ENCODE measurements around the gene DOCK9. TPM values are rescaled to one million over a fixed set of nuclear protein-coding genes. Genes with fewer than 3 reads are reported as not detected.

Gene DOCK9
- total RNA-seq, 1 experiment from 2014 or later, result 6.7 TPM

DNA sequence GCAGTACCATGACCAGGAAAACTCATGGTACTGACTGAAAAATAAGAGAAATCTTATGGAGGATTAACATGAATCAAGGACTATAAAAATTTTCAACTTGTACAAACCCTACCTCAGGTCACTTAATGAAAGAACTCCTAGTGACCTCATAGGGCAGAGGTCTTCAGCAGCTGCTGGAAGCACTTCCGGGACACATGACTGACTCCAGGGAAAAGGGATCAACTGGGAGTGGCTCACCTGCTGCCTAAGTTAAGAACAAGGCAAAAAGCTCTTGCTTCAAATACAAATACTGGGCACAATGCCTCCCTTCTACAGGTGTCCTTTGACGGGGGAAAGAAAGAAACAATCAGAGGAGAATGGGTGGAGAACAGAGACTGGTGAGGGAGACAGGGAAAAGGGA is 18.6 kb downstream of the DOCK9 start:
- no peaks in the 10 kb centered on the region for H3K79me2 ChIP-seq (ENCODE audit: low read length)
- no peaks in the 10 kb centered on the region for H3K4me1 ChIP-seq (ENCODE audit: low read length)
- no peak for DNase-seq
- no peaks in the 10 kb centered on the region for H3K9me3 ChIP-seq (ENCODE audit: low read length)
- H4K20me1 ChIP-seq (ENCODE audit: insufficient read depth, low read depth, low read length), result no peaks in the 10 kb centered on the region
- H3K4me3 ChIP-seq (ENCODE audit: low read length), result no peak overlapping the region
- H3K36me3 ChIP-seq (ENCODE audit: insufficient read depth, low read length), result no peaks in the 10 kb centered on the region
- no peak overlapping the region for H3K9ac ChIP-seq (ENCODE audit: low read length)
- H2AFZ ChIP-seq (ENCODE audit: low read length), result no peak overlapping the region
- no peaks in the 10 kb centered on the region for H3K9me2 ChIP-seq (replicated peaks; ENCODE audit: insufficient read depth, low read length)
- no peak overlapping the region for H3K4me2 ChIP-seq (ENCODE audit: low read depth, low read length, poor library complexity, severe bottlenecking)
- no peak overlapping the region for H3K27ac ChIP-seq (ENCODE audit: low read length)
- H3K27me3 ChIP-seq (ENCODE audit: low read length), result no peaks in the 10 kb centered on the region

DNA sequence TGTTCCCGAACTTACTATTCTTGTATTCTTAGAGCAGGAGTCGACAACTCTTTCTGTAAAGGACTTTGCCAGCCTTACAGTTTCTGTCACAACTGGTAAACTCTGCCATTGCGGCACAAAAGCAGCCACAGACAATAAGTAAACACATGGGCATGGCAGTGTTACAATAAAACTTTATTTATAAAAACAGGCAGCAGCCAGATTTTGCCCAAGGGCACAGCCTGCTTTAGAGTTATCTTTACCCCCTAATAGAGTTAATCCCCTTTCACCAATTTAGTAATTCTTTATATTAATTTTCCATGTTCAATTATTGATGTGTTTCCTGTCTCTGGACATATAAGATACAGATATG is 19.4 kb downstream of the DOCK9 start:
- Histone ChIP-seq H3K9me2 (replicated peaks; ENCODE audit: insufficient read depth, low read length) (no peaks in the 10 kb centered on the region), H3K27me3 (ENCODE audit: low read length) (no peaks in the 10 kb centered on the region), H2AFZ (ENCODE audit: low read length) (no peak overlapping the region), H3K4me3 (ENCODE audit: low read length) (no peak overlapping the region), H4K20me1 (ENCODE audit: insufficient read depth, low read depth, low read length) (no peaks in the 10 kb centered on the region), H3K4me2 (ENCODE audit: low read depth, low read length, poor library complexity, severe bottlenecking) (no peak overlapping the region), H3K79me2 (ENCODE audit: low read length) (no peaks in the 10 kb centered on the region), H3K9me3 (ENCODE audit: low read length) (no peaks in the 10 kb centered on the region), H3K9ac (ENCODE audit: low read length) (no peak overlapping the region), H3K36me3 (ENCODE audit: insufficient read depth, low read length) (no peaks in the 10 kb centered on the region), H3K4me1 (ENCODE audit: low read length) (no peaks in the 10 kb centered on the region), H3K27ac (ENCODE audit: low read length) (no peak overlapping the region)
- DNase-seq, result no peak

DNA sequence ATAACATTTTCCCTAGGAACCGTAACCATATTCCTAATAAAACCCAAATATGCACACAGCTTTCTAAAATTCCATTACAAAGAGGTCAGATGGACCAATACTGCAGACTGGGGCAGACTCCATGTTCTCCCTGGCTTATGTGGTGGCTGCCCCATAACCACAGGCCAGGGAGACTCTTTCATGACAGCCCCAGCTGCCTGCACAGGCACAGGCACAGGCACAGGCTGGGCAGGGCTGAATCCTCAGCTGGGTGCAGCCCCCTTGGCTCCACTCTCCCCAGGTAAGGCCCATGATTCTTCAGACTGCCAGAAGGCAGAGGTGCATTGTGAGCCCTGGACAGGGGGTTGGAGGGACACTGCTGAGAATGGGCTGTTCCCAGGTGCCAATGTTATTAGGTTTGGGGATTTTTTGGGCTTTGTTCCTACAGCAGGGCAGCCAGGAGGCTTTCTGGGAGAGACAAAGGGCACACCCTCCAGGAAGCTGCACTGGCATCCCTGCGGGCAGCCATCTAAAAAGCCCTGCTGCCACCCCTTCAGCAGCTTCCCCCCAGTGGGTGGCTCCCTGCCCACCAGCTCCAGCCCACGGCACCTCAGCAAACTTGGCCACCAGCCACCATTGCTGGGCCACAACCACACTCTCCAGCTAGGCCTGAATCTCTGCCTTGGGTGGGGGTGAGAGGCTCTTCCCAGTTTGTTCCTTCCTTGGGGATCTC is 20.0 kb downstream of the DOCK9 start:
- no peaks in the 10 kb centered on the region for H4K20me1 ChIP-seq (ENCODE audit: insufficient read depth, low read depth, low read length)
- H3K9me3 ChIP-seq (ENCODE audit: low read length), result no peaks in the 10 kb centered on the region
- no peak overlapping the region for H3K9ac ChIP-seq (ENCODE audit: low read length)
- no peaks in the 10 kb centered on the region for H3K79me2 ChIP-seq (ENCODE audit: low read length)
- no peaks in the 10 kb centered on the region for H3K27me3 ChIP-seq (ENCODE audit: low read length)
- H3K36me3 ChIP-seq (ENCODE audit: insufficient read depth, low read length), result no peaks in the 10 kb centered on the region
- no peak overlapping the region for H3K27ac ChIP-seq (ENCODE audit: low read length)
- H3K4me1 ChIP-seq (ENCODE audit: low read length), result no peaks in the 10 kb centered on the region
- DNase-seq, result no peak
- H3K4me2 ChIP-seq (ENCODE audit: low read depth, low read length, poor library complexity, severe bottlenecking), result no peak overlapping the region
- H3K4me3 ChIP-seq (ENCODE audit: low read length), result no peak overlapping the region
- no peaks in the 10 kb centered on the region for H3K9me2 ChIP-seq (replicated peaks; ENCODE audit: insufficient read depth, low read length)
- no peak overlapping the region for H2AFZ ChIP-seq (ENCODE audit: low read length)

DNA sequence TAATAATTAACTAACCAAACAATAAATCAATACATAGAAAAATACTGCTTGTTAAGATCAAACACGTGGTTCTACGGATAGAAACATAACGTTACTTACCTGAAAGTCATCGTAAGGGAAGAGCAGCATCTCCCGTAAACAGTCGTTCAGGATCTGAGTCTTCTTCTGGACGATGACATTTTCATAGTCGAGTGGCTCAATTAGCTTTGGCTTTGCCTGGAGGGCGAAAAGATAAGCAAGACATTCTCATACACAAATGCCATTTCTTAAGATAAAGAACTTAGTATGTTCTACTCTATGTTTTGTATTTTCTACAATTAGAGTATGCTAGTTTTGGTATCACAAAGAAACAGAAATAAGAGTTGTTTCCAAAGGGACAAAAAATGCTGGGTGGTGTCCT is 22.5 kb downstream of the DOCK9 start:
- H3K36me3 ChIP-seq (ENCODE audit: insufficient read depth, low read length), result no peaks in the 10 kb centered on the region
- no peaks in the 10 kb centered on the region for H3K79me2 ChIP-seq (ENCODE audit: low read length)
- H3K27ac ChIP-seq (ENCODE audit: low read length), result no peak overlapping the region
- H4K20me1 ChIP-seq (ENCODE audit: insufficient read depth, low read depth, low read length), result no peaks in the 10 kb centered on the region
- H3K9me3 ChIP-seq (ENCODE audit: low read length), result no peaks in the 10 kb centered on the region
- no peak overlapping the region for H2AFZ ChIP-seq (ENCODE audit: low read length)
- H3K9me2 ChIP-seq (replicated peaks; ENCODE audit: insufficient read depth, low read length), result no peaks in the 10 kb centered on the region
- H3K4me2 ChIP-seq (ENCODE audit: low read depth, low read length, poor library complexity, severe bottlenecking), result no peak overlapping the region
- DNase-seq, result no peak
- H3K9ac ChIP-seq (ENCODE audit: low read length), result no peak overlapping the region
- no peak overlapping the region for H3K4me3 ChIP-seq (ENCODE audit: low read length)
- no peaks in the 10 kb centered on the region for H3K27me3 ChIP-seq (ENCODE audit: low read length)
- H3K4me1 ChIP-seq (ENCODE audit: low read length), result no peaks in the 10 kb centered on the region

DNA sequence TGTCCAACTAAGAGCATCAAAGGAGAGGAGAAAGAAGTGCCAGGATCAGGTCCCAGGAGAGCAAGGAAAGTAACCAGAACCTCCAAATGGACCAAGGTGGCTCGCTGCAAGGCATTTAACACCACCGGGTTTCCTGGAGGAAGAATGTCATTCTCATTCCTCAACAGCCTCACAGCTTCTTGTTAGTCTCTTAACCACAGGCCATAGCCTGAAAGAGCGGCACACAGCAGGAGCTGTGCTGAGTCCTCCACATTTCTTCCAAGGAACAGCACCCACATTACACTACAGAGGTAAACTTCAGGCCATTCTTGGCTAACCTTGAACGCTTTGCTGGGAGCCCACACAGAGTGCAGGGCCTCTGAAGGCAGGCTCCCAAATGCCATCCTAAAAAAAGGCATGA is 23.6 kb downstream of the DOCK9 start:
- Histone ChIP-seq H3K4me1 (ENCODE audit: low read length) (no peaks in the 10 kb centered on the region), H3K79me2 (ENCODE audit: low read length) (no peaks in the 10 kb centered on the region), H3K9ac (ENCODE audit: low read length) (no peak overlapping the region), H3K27me3 (ENCODE audit: low read length) (no peaks in the 10 kb centered on the region), H2AFZ (ENCODE audit: low read length) (no peak overlapping the region), H3K4me3 (ENCODE audit: low read length) (no peak overlapping the region), H3K9me2 (replicated peaks; ENCODE audit: insufficient read depth, low read length) (no peaks in the 10 kb centered on the region), H4K20me1 (ENCODE audit: insufficient read depth, low read depth, low read length) (no peaks in the 10 kb centered on the region), H3K4me2 (ENCODE audit: low read depth, low read length, poor library complexity, severe bottlenecking) (no peak overlapping the region), H3K36me3 (ENCODE audit: insufficient read depth, low read length) (no peaks in the 10 kb centered on the region), H3K9me3 (ENCODE audit: low read length) (no peaks in the 10 kb centered on the region), H3K27ac (ENCODE audit: low read length) (no peak overlapping the region)
- DNase-seq, result no peak

DNA sequence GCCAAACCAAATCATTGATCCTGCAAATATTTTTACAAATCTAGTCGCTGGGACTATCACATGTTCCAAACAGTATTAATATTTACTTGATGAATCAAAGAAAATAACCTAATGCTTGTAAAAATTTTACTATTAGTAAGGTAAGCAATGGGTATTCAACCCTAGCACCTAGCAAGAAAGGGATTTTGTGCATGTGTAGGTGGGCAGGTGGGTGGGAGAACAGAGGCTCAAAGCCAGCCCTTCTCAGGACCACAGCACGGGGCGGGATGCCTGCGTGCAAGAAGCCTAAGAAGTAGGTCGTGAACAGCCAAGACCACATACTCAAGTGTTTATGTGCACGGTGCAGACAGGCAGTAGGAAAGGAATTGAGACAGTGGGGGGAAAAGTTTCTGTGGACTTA is 26.6 kb downstream of the DOCK9 start:
- H3K9me3 ChIP-seq (ENCODE audit: low read length), result no peaks in the 10 kb centered on the region
- no peaks in the 10 kb centered on the region for H3K79me2 ChIP-seq (ENCODE audit: low read length)
- H3K4me2 ChIP-seq (ENCODE audit: low read depth, low read length, poor library complexity, severe bottlenecking), result no peak overlapping the region
- H2AFZ ChIP-seq (ENCODE audit: low read length), result no peak overlapping the region
- no peaks in the 10 kb centered on the region for H3K9me2 ChIP-seq (replicated peaks; ENCODE audit: insufficient read depth, low read length)
- no peak overlapping the region for H3K27ac ChIP-seq (ENCODE audit: low read length)
- no peaks in the 10 kb centered on the region for H3K36me3 ChIP-seq (ENCODE audit: insufficient read depth, low read length)
- no peak overlapping the region for H3K4me3 ChIP-seq (ENCODE audit: low read length)
- H4K20me1 ChIP-seq (ENCODE audit: insufficient read depth, low read depth, low read length), result peaks cover 4% of the 10 kb centered on the region; the same call in 1 of the 2 replicates
- no peaks in the 10 kb centered on the region for H3K4me1 ChIP-seq (ENCODE audit: low read length)
- no peak overlapping the region for H3K9ac ChIP-seq (ENCODE audit: low read length)
- H3K27me3 ChIP-seq (ENCODE audit: low read length), result no peaks in the 10 kb centered on the region
- DNase-seq, result no peak

DNA sequence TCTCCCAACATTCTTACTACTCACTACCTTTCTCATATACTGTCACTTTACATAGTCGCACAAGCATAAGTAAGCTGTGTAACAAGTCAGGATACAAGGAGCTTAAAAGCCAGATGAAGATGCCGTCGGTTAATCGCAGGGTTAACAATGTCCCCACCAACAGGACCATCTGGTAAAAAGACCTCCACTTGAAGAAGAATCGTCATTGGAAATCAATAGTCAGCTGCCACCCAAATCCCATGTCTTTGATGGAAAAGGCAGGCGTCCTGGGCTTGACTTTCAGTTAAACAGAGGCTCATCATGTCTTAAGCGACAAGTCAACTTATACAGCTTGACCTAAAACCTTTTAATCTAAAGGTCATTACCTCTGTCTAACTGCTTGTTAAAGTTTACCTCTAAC is 27.2 kb downstream of the DOCK9 start:
- Histone ChIP-seq H3K27ac (ENCODE audit: low read length) (no peak overlapping the region), H3K79me2 (ENCODE audit: low read length) (no peaks in the 10 kb centered on the region), H2AFZ (ENCODE audit: low read length) (no peak overlapping the region), H3K9me2 (replicated peaks; ENCODE audit: insufficient read depth, low read length) (no peaks in the 10 kb centered on the region), H3K4me1 (ENCODE audit: low read length) (no peaks in the 10 kb centered on the region), H3K9ac (ENCODE audit: low read length) (no peak overlapping the region), H3K27me3 (ENCODE audit: low read length) (no peaks in the 10 kb centered on the region), H3K4me3 (ENCODE audit: low read length) (no peak overlapping the region), H3K4me2 (ENCODE audit: low read depth, low read length, poor library complexity, severe bottlenecking) (no peak overlapping the region), H3K9me3 (ENCODE audit: low read length) (no peaks in the 10 kb centered on the region), H3K36me3 (ENCODE audit: insufficient read depth, low read length) (no peaks in the 10 kb centered on the region), H4K20me1 (ENCODE audit: insufficient read depth, low read depth, low read length) (peaks cover 4% of the 10 kb centered on the region; the same call in 1 of the 2 replicates)
- DNase-seq, result no peak

DNA sequence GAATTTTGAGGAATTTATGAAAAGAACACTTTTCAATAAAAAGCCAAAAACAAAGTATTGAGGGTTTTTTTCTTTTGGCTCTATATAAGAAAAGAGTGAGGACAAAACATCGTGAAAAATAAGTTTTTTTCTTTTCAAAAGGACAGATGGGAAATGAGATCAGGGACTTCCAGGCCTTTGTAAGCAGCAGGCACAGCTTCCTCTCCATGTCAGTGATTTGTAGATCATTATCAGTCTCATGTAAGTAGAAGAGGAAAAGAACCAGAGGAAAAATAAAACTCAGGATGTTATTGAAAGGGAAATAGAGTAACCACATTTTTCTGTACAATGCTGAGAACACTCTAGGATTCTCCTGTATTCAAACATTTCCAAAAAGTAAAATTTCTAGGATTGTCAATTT is 29.9 kb downstream of the DOCK9 start:
- DNase-seq, result no peak
- H3K4me3 ChIP-seq (ENCODE audit: low read length), result no peak overlapping the region
- no peak overlapping the region for H3K27ac ChIP-seq (ENCODE audit: low read length)
- no peaks in the 10 kb centered on the region for H3K36me3 ChIP-seq (ENCODE audit: insufficient read depth, low read length)
- no peaks in the 10 kb centered on the region for H3K4me1 ChIP-seq (ENCODE audit: low read length)
- H3K4me2 ChIP-seq (ENCODE audit: low read depth, low read length, poor library complexity, severe bottlenecking), result no peak overlapping the region
- no peaks in the 10 kb centered on the region for H3K9me3 ChIP-seq (ENCODE audit: low read length)
- H3K9me2 ChIP-seq (replicated peaks; ENCODE audit: insufficient read depth, low read length), result no peaks in the 10 kb centered on the region
- peaks cover 4% of the 10 kb centered on the region; the same call in 1 of the 2 replicates for H4K20me1 ChIP-seq (ENCODE audit: insufficient read depth, low read depth, low read length)
- H2AFZ ChIP-seq (ENCODE audit: low read length), result no peak overlapping the region
- no peak overlapping the region for H3K9ac ChIP-seq (ENCODE audit: low read length)
- H3K27me3 ChIP-seq (ENCODE audit: low read length), result no peaks in the 10 kb centered on the region
- H3K79me2 ChIP-seq (ENCODE audit: low read length), result no peaks in the 10 kb centered on the region

Data from Karpas-422 (cell line).